IPS-NIHi7 (cell line): ENCODE results near the gene NDUFB11.

Experiments
- DNase-seq: peaks from one replicate; pipeline ENCODE4 v3.0.0; 2012; ENCODE audit warnings: mixed read lengths; ENCODE audit errors: extremely low spot score

Gene NDUFB11

GRCh38 chrX:47174846-47175587, 30.5 kb upstream of the NDUFB11 start:
- no peak for DNase-seq

- DNase-seq, result no peak
Observed at GRCh38 chrX:47174376-47174775, 29.9 kb upstream of the NDUFB11 start.

GRCh38 chrX:47172971-47173792, 28.7 kb upstream of the NDUFB11 start:
- peak; percentile 4 for DNase-seq

GRCh38 chrX:47172549-47172948, 28.0 kb upstream of the NDUFB11 start:
- DNase-seq, result no peak

- peak; percentile 4 for DNase-seq
Observed at GRCh38 chrX:47171996-47172395, 27.5 kb upstream of the NDUFB11 start.

- DNase-seq, result peak; percentile 4
Observed at GRCh38 chrX:47170861-47171692, 26.6 kb upstream of the NDUFB11 start.

- DNase-seq, result peak; percentile 6
Observed at GRCh38 chrX:47169726-47170515, 25.4 kb upstream of the NDUFB11 start.

- no peak for DNase-seq
Observed at GRCh38 chrX:47169273-47169672, 24.8 kb upstream of the NDUFB11 start.

GRCh38 chrX:47168495-47169073, 24.1 kb upstream of the NDUFB11 start:
- peak; percentile 4 for DNase-seq

GRCh38 chrX:47166126-47166525, 21.6 kb upstream of the NDUFB11 start:
- no peak for DNase-seq

- DNase-seq, result no peak
Observed at GRCh38 chrX:47164420-47164819, 19.9 kb upstream of the NDUFB11 start.

GRCh38 chrX:47162927-47163583, 18.6 kb upstream of the NDUFB11 start:
- DNase-seq, result no peak

GRCh38 chrX:47160781-47161180, 16.3 kb upstream of the NDUFB11 start:
- no peak for DNase-seq

GRCh38 chrX:47158781-47159180, 14.3 kb upstream of the NDUFB11 start:
- DNase-seq, result no peak

- peak; percentile 58 for DNase-seq
Observed at GRCh38 chrX:47158131-47158530, 13.6 kb upstream of the NDUFB11 start.

- no peak for DNase-seq
Observed at GRCh38 chrX:47156611-47157520, 12.4 kb upstream of the NDUFB11 start.

- DNase-seq, result no peak
Observed at GRCh38 chrX:47151435-47151834, 6.9 kb upstream of the NDUFB11 start.

GRCh38 chrX:47148946-47149345, 4.4 kb upstream of the NDUFB11 start:
- DNase-seq, result no peak
